ENCODE data around the gene MAP2K7.

DNA sequence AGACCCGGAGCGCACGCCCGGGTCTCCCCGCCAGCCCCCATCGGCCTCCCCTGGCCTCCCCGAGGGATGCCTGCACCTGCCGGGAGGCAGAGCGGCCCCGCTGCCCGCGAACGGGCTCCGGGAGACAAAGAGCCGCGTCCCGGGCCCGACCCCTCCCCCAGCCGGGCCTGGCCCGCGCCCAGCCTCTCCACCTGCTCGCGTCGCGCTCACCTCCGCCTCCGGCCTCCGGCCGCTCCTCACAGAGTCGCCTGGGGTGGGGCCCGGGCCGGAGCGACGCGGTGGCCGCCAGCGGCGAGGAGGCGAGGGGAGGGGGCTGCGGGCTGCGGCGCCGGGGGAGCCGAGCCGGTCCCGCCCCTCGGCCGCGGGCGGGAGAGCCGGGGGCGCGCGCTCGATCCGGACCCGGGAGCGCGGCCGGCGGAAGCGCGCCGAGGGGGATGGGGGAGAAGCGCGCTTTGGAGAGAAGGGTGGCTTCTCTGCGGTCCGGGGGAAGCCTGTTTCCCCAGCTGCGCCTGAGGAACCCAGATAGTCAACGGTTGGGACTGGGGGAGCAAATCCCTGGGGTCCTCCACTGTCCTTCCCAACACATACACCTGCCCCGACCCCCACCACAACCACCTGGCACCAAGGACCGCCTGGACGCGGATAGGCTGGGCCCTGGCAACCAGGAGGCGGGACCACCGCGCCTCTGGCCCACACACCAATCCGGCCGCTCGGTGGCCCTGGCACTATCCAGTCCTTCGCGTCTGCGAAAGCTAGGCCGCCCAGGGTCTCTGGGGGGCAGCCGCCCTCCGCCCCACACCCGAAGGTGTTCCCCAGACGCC lies 29.4 kb upstream of the MAP2K7 start, which contains the start of gene PRR36:
- TF ChIP-seq, protein P1, sequence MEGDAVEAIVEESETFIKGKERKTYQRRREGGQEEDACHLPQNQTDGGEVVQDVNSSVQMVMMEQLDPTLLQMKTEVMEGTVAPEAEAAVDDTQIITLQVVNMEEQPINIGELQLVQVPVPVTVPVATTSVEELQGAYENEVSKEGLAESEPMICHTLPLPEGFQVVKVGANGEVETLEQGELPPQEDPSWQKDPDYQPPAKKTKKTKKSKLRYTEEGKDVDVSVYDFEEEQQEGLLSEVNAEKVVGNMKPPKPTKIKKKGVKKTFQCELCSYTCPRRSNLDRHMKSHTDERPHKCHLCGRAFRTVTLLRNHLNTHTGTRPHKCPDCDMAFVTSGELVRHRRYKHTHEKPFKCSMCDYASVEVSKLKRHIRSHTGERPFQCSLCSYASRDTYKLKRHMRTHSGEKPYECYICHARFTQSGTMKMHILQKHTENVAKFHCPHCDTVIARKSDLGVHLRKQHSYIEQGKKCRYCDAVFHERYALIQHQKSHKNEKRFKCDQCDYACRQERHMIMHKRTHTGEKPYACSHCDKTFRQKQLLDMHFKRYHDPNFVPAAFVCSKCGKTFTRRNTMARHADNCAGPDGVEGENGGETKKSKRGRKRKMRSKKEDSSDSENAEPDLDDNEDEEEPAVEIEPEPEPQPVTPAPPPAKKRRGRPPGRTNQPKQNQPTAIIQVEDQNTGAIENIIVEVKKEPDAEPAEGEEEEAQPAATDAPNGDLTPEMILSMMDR (IDR thresholded peaks at IDR 0.05): no peak
- peak; percentile 64 for TF ChIP-seq SP1 (CRISPR knock-in tag; conservative IDR thresholded peaks at IDR 0.05)
- no peak for TF ChIP-seq PREB (CRISPR knock-in tag; IDR thresholded peaks at IDR 0.05; ENCODE audit: borderline replicate concordance)
- TF ChIP-seq, protein P2, sequence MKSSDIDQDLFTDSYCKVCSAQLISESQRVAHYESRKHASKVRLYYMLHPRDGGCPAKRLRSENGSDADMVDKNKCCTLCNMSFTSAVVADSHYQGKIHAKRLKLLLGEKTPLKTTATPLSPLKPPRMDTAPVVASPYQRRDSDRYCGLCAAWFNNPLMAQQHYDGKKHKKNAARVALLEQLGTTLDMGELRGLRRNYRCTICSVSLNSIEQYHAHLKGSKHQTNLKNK (CRISPR knock-in tag; IDR thresholded peaks at IDR 0.05): no peak
- TF ChIP-seq E2F4 (CRISPR knock-in tag; IDR thresholded peaks at IDR 0.05; ENCODE audit: borderline replicate concordance, low read depth): no peak
- TF ChIP-seq TEAD4 (CRISPR knock-in tag; IDR thresholded peaks at IDR 0.05): no peak
- TF ChIP-seq ATF2 (CRISPR knock-in tag; IDR thresholded peaks at IDR 0.05; ENCODE audit: borderline replicate concordance, low read depth): no peak
- TF ChIP-seq, protein P3, sequence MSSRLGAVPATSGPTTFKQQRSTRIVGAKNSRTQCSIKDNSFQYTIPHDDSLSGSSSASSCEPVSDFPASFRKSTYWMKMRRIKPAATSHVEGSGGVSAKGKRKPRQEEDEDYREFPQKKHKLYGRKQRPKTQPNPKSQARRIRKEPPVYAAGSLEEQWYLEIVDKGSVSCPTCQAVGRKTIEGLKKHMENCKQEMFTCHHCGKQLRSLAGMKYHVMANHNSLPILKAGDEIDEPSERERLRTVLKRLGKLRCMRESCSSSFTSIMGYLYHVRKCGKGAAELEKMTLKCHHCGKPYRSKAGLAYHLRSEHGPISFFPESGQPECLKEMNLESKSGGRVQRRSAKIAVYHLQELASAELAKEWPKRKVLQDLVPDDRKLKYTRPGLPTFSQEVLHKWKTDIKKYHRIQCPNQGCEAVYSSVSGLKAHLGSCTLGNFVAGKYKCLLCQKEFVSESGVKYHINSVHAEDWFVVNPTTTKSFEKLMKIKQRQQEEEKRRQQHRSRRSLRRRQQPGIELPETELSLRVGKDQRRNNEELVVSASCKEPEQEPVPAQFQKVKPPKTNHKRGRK (CRISPR knock-in tag; IDR thresholded peaks at IDR 0.05; ENCODE audit: borderline replicate concordance): no peak
- no peak for TF ChIP-seq JUN (CRISPR knock-in tag; IDR thresholded peaks at IDR 0.05)
- no peak for TF ChIP-seq NR2C2 (CRISPR knock-in tag; IDR thresholded peaks at IDR 0.05)
- no peak for TF ChIP-seq ZBTB21 (CRISPR knock-in tag; IDR thresholded peaks at IDR 0.05; ENCODE audit: borderline replicate concordance)
- TF ChIP-seq, protein P4, sequence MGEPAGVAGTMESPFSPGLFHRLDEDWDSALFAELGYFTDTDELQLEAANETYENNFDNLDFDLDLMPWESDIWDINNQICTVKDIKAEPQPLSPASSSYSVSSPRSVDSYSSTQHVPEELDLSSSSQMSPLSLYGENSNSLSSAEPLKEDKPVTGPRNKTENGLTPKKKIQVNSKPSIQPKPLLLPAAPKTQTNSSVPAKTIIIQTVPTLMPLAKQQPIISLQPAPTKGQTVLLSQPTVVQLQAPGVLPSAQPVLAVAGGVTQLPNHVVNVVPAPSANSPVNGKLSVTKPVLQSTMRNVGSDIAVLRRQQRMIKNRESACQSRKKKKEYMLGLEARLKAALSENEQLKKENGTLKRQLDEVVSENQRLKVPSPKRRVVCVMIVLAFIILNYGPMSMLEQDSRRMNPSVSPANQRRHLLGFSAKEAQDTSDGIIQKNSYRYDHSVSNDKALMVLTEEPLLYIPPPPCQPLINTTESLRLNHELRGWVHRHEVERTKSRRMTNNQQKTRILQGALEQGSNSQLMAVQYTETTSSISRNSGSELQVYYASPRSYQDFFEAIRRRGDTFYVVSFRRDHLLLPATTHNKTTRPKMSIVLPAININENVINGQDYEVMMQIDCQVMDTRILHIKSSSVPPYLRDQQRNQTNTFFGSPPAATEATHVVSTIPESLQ (CRISPR knock-in tag; IDR thresholded peaks at IDR 0.05): no peak
